H9 (cell line): ENCODE measurements around the gene IMPA2. TPM values are rescaled to one million over a fixed set of nuclear protein-coding genes. Genes with fewer than 3 reads are reported as not detected.

ENCODE experiments used
- DNase-seq: peaks from one replicate; pipeline ENCODE4 v3.0.0-alpha.2; 2017
- H2AFZ ChIP-seq: one replicate; pipeline ENCODE4 v1.6.1; 2013; ENCODE audit warnings: mild to moderate bottlenecking, low read length, control low read depth, moderate library complexity
- H2AK5ac ChIP-seq: 2 replicates; pipeline ENCODE4 v1.6.1; 2013; ENCODE audit warnings: low read length, control low read depth, mixed read lengths; ENCODE audit not compliant: insufficient read length
- H2BK120ac ChIP-seq: one replicate; pipeline ENCODE4 v1.6.1; 2013; ENCODE audit warnings: low read depth, mild to moderate bottlenecking, low read length, control low read depth, inconsistent platforms; ENCODE audit not compliant: poor library complexity, severe bottlenecking
- H2BK12ac ChIP-seq: 2 replicates; pipeline ENCODE4 v1.6.1; 2013; ENCODE audit warnings: low read length, control low read depth, mixed read lengths, low read depth; ENCODE audit not compliant: insufficient read length
- H2BK15ac ChIP-seq: 2 replicates; pipeline ENCODE4 v1.6.1; 2013; ENCODE audit warnings: low read depth, low read length, control low read depth
- H2BK20ac ChIP-seq: one replicate; pipeline ENCODE4 v1.6.1; 2013; ENCODE audit warnings: low read depth, mild to moderate bottlenecking, low read length, control low read depth, inconsistent platforms; ENCODE audit not compliant: poor library complexity, severe bottlenecking
- H2BK5ac ChIP-seq: 2 replicates; pipeline ENCODE4 v1.6.1; 2013; ENCODE audit warnings: low read length, control low read depth, mixed read lengths; ENCODE audit not compliant: insufficient read length
- H3K14ac ChIP-seq: 2 replicates; pipeline ENCODE4 v1.6.1; 2013; ENCODE audit warnings: low read length, control low read depth; ENCODE audit not compliant: insufficient read depth
- H3K18ac ChIP-seq: 2 replicates; pipeline ENCODE4 v1.6.1; 2013; ENCODE audit warnings: low read depth, mild to moderate bottlenecking, mixed read lengths, low read length, control low read depth; ENCODE audit not compliant: insufficient read length
- H3K23ac ChIP-seq: 2 replicates; pipeline ENCODE4 v1.6.1; 2013; ENCODE audit warnings: low read length, control low read depth, mixed read lengths, low read depth; ENCODE audit not compliant: insufficient read length
- H3K23me2 ChIP-seq: 2 replicates; pipeline ENCODE4 v1.6.1; 2013; ENCODE audit warnings: low read depth, mild to moderate bottlenecking, mixed read lengths, low read length, control low read depth; ENCODE audit not compliant: insufficient read length, poor library complexity, severe bottlenecking
- H3K27ac ChIP-seq: 2 replicates; pipeline ENCODE4 v1.5.1; 2013; ENCODE audit warnings: low read length, control low read depth, mixed read lengths, low read depth; ENCODE audit not compliant: insufficient read length
- H3K27me3 ChIP-seq: 2 replicates; pipeline ENCODE4 v1.6.1; 2013; ENCODE audit warnings: low read length, control low read depth, inconsistent platforms; ENCODE audit not compliant: insufficient read depth
- H3K4ac ChIP-seq: 2 replicates; pipeline ENCODE4 v1.6.1; 2013; ENCODE audit warnings: low read depth, mild to moderate bottlenecking, control low read depth, inconsistent platforms, low read length, moderate library complexity
- H3K4me1 ChIP-seq: 2 replicates; pipeline ENCODE4 v1.6.1; 2013; ENCODE audit warnings: low read length, control low read depth, inconsistent platforms; ENCODE audit not compliant: insufficient read depth
- H3K4me2 ChIP-seq: 2 replicates; pipeline ENCODE4 v1.6.1; 2013; ENCODE audit warnings: low read length, control low read depth, mixed read lengths; ENCODE audit not compliant: insufficient read length, insufficient read depth
- H3K56ac ChIP-seq: 2 replicates; pipeline ENCODE4 v1.6.1; 2013; ENCODE audit warnings: low read depth, mild to moderate bottlenecking, mixed read lengths, low read length, control low read depth; ENCODE audit not compliant: insufficient read length
- H3K79me1 ChIP-seq: 2 replicates; pipeline ENCODE4 v1.6.1; 2013; ENCODE audit warnings: low read depth, mild to moderate bottlenecking, moderate library complexity, low read length, control low read depth, inconsistent platforms; ENCODE audit not compliant: insufficient read depth, poor library complexity, severe bottlenecking
- H3K79me2 ChIP-seq: 2 replicates; pipeline ENCODE4 v1.6.1; 2013; ENCODE audit warnings: low read length, control low read depth, inconsistent platforms; ENCODE audit not compliant: insufficient read depth
- H3K9ac ChIP-seq: 2 replicates; pipeline ENCODE4 v1.6.1; 2013; ENCODE audit warnings: low read length, control low read depth, mixed read lengths; ENCODE audit not compliant: insufficient read length; ENCODE audit errors: extremely low read depth
- H3K9me3 ChIP-seq: one replicate; pipeline ENCODE4 v1.6.1; 2013; ENCODE audit warnings: low read depth, low read length, inconsistent platforms; ENCODE audit not compliant: control insufficient read depth
- H3T11ph ChIP-seq: one replicate; pipeline ENCODE4 v1.6.1; 2013; ENCODE audit warnings: mild to moderate bottlenecking, low read length, control low read depth, inconsistent platforms
- H4K20me1 ChIP-seq: one replicate; pipeline ENCODE4 v1.6.1; 2013; ENCODE audit not compliant: control insufficient read depth, insufficient read length, insufficient read depth
- H4K5ac ChIP-seq: 2 replicates; pipeline ENCODE4 v1.6.1; 2013; ENCODE audit warnings: low read depth, mild to moderate bottlenecking, mixed read lengths, low read length, control low read depth; ENCODE audit not compliant: insufficient read length
- H4K8ac ChIP-seq: replicated peaks from 2 replicates; pipeline ENCODE4 v1.6.1; 2013; ENCODE audit warnings: low read length, control low read depth, mixed read lengths, low read depth; ENCODE audit not compliant: insufficient read length
- H4K91ac ChIP-seq: 2 replicates; pipeline ENCODE4 v1.6.1; 2013; ENCODE audit warnings: low read depth, mild to moderate bottlenecking, moderate library complexity, mixed read lengths, low read length, control low read depth; ENCODE audit not compliant: insufficient read length
- H3K27ac Mint-ChIP-seq, 3 experiments: 2 replicates in 2 of 3; 3 replicates in 1 of 3; pipeline ENCODE4 v1.8.0; 2020 to 2021; ENCODE audit warnings: mixed read lengths in 3 of 3, mild to moderate bottlenecking in 1 of 3, moderate library complexity in 1 of 3
- H3K27me3 Mint-ChIP-seq: 2 replicates; pipeline ENCODE4 v1.8.0; 2021; ENCODE audit warnings: low read depth, mild to moderate bottlenecking, moderate library complexity, mixed read lengths
- H3K36me3 Mint-ChIP-seq, 3 experiments: 2 replicates in 2 of 3; 3 replicates in 1 of 3; pipeline ENCODE4 v1.8.0; 2020 to 2021; ENCODE audit warnings: low read depth in 3 of 3, mixed read lengths in 3 of 3; ENCODE audit not compliant: insufficient read depth in 1 of 3
- H3K4me1 Mint-ChIP-seq, 2 experiments: 2 replicates each; pipeline ENCODE4 v1.8.0; 2020; ENCODE audit warnings: mixed read lengths in 2 of 2
- H3K4me3 Mint-ChIP-seq, 2 experiments: 2 replicates in 1 of 2; 3 replicates in 1 of 2; pipeline ENCODE4 v1.8.0; 2020 to 2021; ENCODE audit warnings: mild to moderate bottlenecking in 2 of 2, mixed read lengths in 2 of 2, moderate library complexity in 1 of 2
- H3K9me3 Mint-ChIP-seq, 2 experiments: 2 replicates in 1 of 2; 3 replicates in 1 of 2; pipeline ENCODE4 v1.8.0; 2020; ENCODE audit warnings: mild to moderate bottlenecking in 2 of 2, mixed read lengths in 2 of 2, moderate library complexity in 1 of 2
- CTCF ChIP-seq: fragments of 200-600 bp; sonication (generic); conservative IDR thresholded peaks from 3 replicates; pipeline ENCODE4 v1.8.0; 2021; ENCODE audit warnings: antibody characterized with exemption, mild to moderate bottlenecking
- WGBS: extraction: QIAGEN DNeasy Blood & Tissue Kit; methylation state at CpG from one replicate; pipeline ENCODE4 v1.1.7; 2013; ENCODE audit warnings: missing lambda C conversion rate, low lambda C conversion rate, mixed read lengths; ENCODE audit not compliant: insufficient read length; ENCODE audit errors: extremely low coverage; 5-methylcytosine and 5-hydroxymethylcytosine counted together
- total RNA-seq: library from RNA; stranded (reverse); gene quantifications from 2 replicates; pipeline ENCODE4 v1.2.1, GENCODE V29; 2021

Gene IMPA2
- total RNA-seq, 1 experiment from 2014 or later, result 73.8 TPM

GRCh38 chr18:12035481-12035880 lies 54.2 kb downstream of the IMPA2 start:
- no peak overlapping the region for H2BK20ac ChIP-seq
- no peak overlapping the region for H3K23ac ChIP-seq
- H3K36me3 Mint-ChIP-seq, result peaks cover 10 to 26% (median 24%) of the 10 kb centered on the region in 3 experiments
- no peak overlapping the region for H2BK15ac ChIP-seq
- no peak for DNase-seq
- H2AFZ ChIP-seq, result no peak overlapping the region
- no peaks in the 10 kb centered on the region for H3K9me3 ChIP-seq
- H3K23me2 ChIP-seq, result peaks cover 9% of the 10 kb centered on the region
- WGBS, result no CpG with 5 or more reads among the region's 6 CpGs
- peaks cover 7% of the 10 kb centered on the region; the same call in 1 of the 2 replicates for H3K27me3 ChIP-seq
- no peak for TF ChIP-seq CTCF
- peak overlapping the region in 1 of 2 experiments; percentile 24; a peak in 1 of 5 replicates for H3K4me3 Mint-ChIP-seq
- H3K4me1 Mint-ChIP-seq, result peaks cover 8 to 9% of the 10 kb centered on the region in 2 experiments
- H3K56ac ChIP-seq, result no peak overlapping the region
- no peak overlapping the region for H3K4me2 ChIP-seq
- H3K14ac ChIP-seq, result no peak overlapping the region
- H2BK120ac ChIP-seq, result no peak overlapping the region
- H3K9ac ChIP-seq, result no peak overlapping the region
- no peak overlapping the region for H2AK5ac ChIP-seq
- no peaks in the 10 kb centered on the region; a peak in 3 of 5 replicates for H3K9me3 Mint-ChIP-seq
- no peak overlapping the region for H4K91ac ChIP-seq
- no peak overlapping the region for H2BK12ac ChIP-seq
- H4K5ac ChIP-seq, result no peak overlapping the region
- H3K4ac ChIP-seq, result no peak overlapping the region
- H3K27me3 Mint-ChIP-seq, result peaks cover 22% of the 10 kb centered on the region
- no peak overlapping the region for H3K18ac ChIP-seq
- H3K27ac Mint-ChIP-seq, result no peak overlapping the region
- no peak overlapping the region for H2BK5ac ChIP-seq
- no peak overlapping the region for H3K27ac ChIP-seq
- H3K79me1 ChIP-seq, result no peaks in the 10 kb centered on the region
- H3K4me1 ChIP-seq, result no peaks in the 10 kb centered on the region
- no peak overlapping the region for H3T11ph ChIP-seq
- H4K8ac ChIP-seq, result no peak overlapping the region
- no peaks in the 10 kb centered on the region for H3K79me2 ChIP-seq
- H4K20me1 ChIP-seq, result no peaks in the 10 kb centered on the region
